ENCODE measurements around the gene DNAH11.

Gene DNAH11

GRCh38 chr7:21550076-21550475 lies 7.2 kb downstream of the DNAH11 start:
- no peak for DNase-seq

GRCh38 chr7:21550821-21551531 lies 8.1 kb downstream of the DNAH11 start:
- DNase-seq, result no peak

- DNase-seq, result no peak
Measured at GRCh38 chr7:21562385-21562784, 19.5 kb downstream of the DNAH11 start.

GRCh38 chr7:21565614-21566013 lies 22.8 kb downstream of the DNAH11 start:
- no peak for DNase-seq

GRCh38 chr7:21566094-21566493 lies 23.3 kb downstream of the DNAH11 start:
- no peak for DNase-seq

GRCh38 chr7:21568762-21569161 lies 25.9 kb downstream of the DNAH11 start:
- no peak for DNase-seq

- no peak for DNase-seq
Measured at GRCh38 chr7:21572331-21573313, 29.8 kb downstream of the DNAH11 start.

- no peak for DNase-seq
Measured at GRCh38 chr7:21579341-21580072, 36.7 kb downstream of the DNAH11 start.

GRCh38 chr7:21580073-21580521 lies 37.3 kb downstream of the DNAH11 start:
- DNase-seq, result no peak

GRCh38 chr7:21585070-21585724 lies 42.4 kb downstream of the DNAH11 start:
- DNase-seq, result no peak

- no peak for DNase-seq
Measured at GRCh38 chr7:21587139-21587784, 44.4 kb downstream of the DNAH11 start.

GRCh38 chr7:21596801-21597200 lies 54.0 kb downstream of the DNAH11 start:
- DNase-seq, result no peak

- no peak for DNase-seq
Measured at GRCh38 chr7:21603462-21603861, 60.6 kb downstream of the DNAH11 start.

- DNase-seq, result no peak
Measured at GRCh38 chr7:21603972-21604749, 61.3 kb downstream of the DNAH11 start.

- no peak for DNase-seq
Measured at GRCh38 chr7:21605008-21605585, 62.3 kb downstream of the DNAH11 start.

- DNase-seq, result no peak
Measured at GRCh38 chr7:21608465-21608864, 65.6 kb downstream of the DNAH11 start.

GRCh38 chr7:21611129-21611528 lies 68.3 kb downstream of the DNAH11 start:
- DNase-seq, result no peak

- no peak for DNase-seq
Measured at GRCh38 chr7:21616091-21616490, 73.3 kb downstream of the DNAH11 start.

GRCh38 chr7:21616796-21617436 lies 74.1 kb downstream of the DNAH11 start:
- no peak for DNase-seq

- DNase-seq, result no peak
Measured at GRCh38 chr7:21617513-21617912, 74.7 kb downstream of the DNAH11 start.
